Naive B cell (primary cell): ENCODE measurements around the gene KIRREL3. TPM values are rescaled to one million over a fixed set of nuclear protein-coding genes. Genes with fewer than 3 reads are reported as not detected.

ENCODE experiments used
- ATAC-seq, 2 donors: fragments of 150-1000 bp; cut with Tn5 transposase; 2 replicates each; pipeline ENCODE4 v1.10.0; 2021; ENCODE audit warnings: low read depth in 2 of 2, mild to moderate bottlenecking in 2 of 2, moderate library complexity in 2 of 2
- DNase-seq: peaks from one replicate; pipeline ENCODE4 v3.0.0; 2022
- H3K27ac Mint-ChIP-seq, 6 donors: one replicate each; pipeline ENCODE4 v1.8.0; 2020 to 2022; ENCODE audit warnings: mild to moderate bottlenecking in 6 of 6, mixed read lengths in 6 of 6, moderate library complexity in 5 of 6, inconsistent platforms in 2 of 6
- H3K27me3 Mint-ChIP-seq, 3 donors: one replicate each; pipeline ENCODE4 v1.8.0; 2021 to 2022; ENCODE audit warnings: mixed read lengths in 3 of 3, mild to moderate bottlenecking in 1 of 3
- H3K36me3 Mint-ChIP-seq, 2 donors: one replicate each; pipeline ENCODE4 v1.8.0; 2020 to 2022; ENCODE audit warnings: mixed read lengths in 2 of 2, inconsistent platforms in 1 of 2, mild to moderate bottlenecking in 1 of 2
- H3K4me1 Mint-ChIP-seq, 3 donors: one replicate each; pipeline ENCODE4 v1.8.0; 2020 to 2022; ENCODE audit warnings: mixed read lengths in 3 of 3, inconsistent platforms in 1 of 3, mild to moderate bottlenecking in 1 of 3, moderate library complexity in 1 of 3
- H3K4me3 Mint-ChIP-seq, 8 donors: one replicate each; pipeline ENCODE4 v1.8.0; 2020 to 2022; ENCODE audit warnings: mild to moderate bottlenecking in 8 of 8, mixed read lengths in 8 of 8, moderate library complexity in 8 of 8, inconsistent platforms in 2 of 8
- H3K9me3 Mint-ChIP-seq, 7 donors: one replicate each; pipeline ENCODE4 v1.8.0; 2020 to 2022; ENCODE audit warnings: mixed read lengths in 7 of 7, mild to moderate bottlenecking in 5 of 7, inconsistent platforms in 2 of 7, moderate library complexity in 1 of 7
- polyA plus RNA-seq, 6 donors: library from polyadenylated mRNA; unstranded; fragments of 300-500 nt; fragmentation: Illumina TruSeq; gene quantifications; one replicate each; pipeline ENCODE4 v1.2.3, GENCODE V29; 2021; ENCODE audit warnings: low read depth in 6 of 6

KIRREL3 gene
- polyA plus RNA-seq, 6 donors from 2014 or later: not detected

- no peak for ATAC-seq
- Mint-ChIP-seq H3K9me3 (peaks cover 0 to 9% (median 0%) of the 10 kb centered on the region in 7 donors), H3K4me1 (peaks cover 0 to 8% (median 8%) of the 10 kb centered on the region in 3 donors), H3K27me3 (peaks cover 0 to 3% (median 0%) of the 10 kb centered on the region in 3 donors), H3K36me3 (no peaks in the 10 kb centered on the region), H3K27ac (no peak overlapping the region), H3K4me3 (no peak overlapping the region)
- DNase-seq: no peak
Observed at GRCh38 chr11:126452241-126453101, 548.1 kb downstream of the KIRREL3 start.

GRCh38 chr11:126451211-126451802, 549.3 kb downstream of the KIRREL3 start:
- Mint-ChIP-seq H3K4me1 (peaks cover 0 to 8% (median 8%) of the 10 kb centered on the region in 3 donors), H3K36me3 (no peaks in the 10 kb centered on the region), H3K27me3 (peaks cover 0 to 3% (median 0%) of the 10 kb centered on the region in 3 donors), H3K4me3 (peak overlapping the region in 1 of 8 donors; percentile 68), H3K9me3 (peaks cover 0 to 9% (median 0%) of the 10 kb centered on the region in 7 donors), H3K27ac (no peak overlapping the region)
- ATAC-seq (no peak), DNase-seq (no peak)

- Mint-ChIP-seq H3K27me3 (peaks cover 0 to 3% (median 0%) of the 10 kb centered on the region in 3 donors), H3K9me3 (peaks cover 0 to 9% (median 0%) of the 10 kb centered on the region in 7 donors), H3K4me3 (no peak overlapping the region), H3K27ac (peak overlapping the region in 1 of 6 donors; percentile 44), H3K36me3 (no peaks in the 10 kb centered on the region), H3K4me1 (peaks cover 0 to 8% (median 8%) of the 10 kb centered on the region in 3 donors)
- DNase-seq (no peak), ATAC-seq (no peak)
Observed at GRCh38 chr11:126450806-126451205, 549.8 kb downstream of the KIRREL3 start.

- Mint-ChIP-seq H3K4me3 (no peak overlapping the region), H3K36me3 (no peaks in the 10 kb centered on the region), H3K27ac (peak overlapping the region in 1 of 6 donors; percentile 42), H3K4me1 (peaks cover 0 to 8% (median 8%) of the 10 kb centered on the region in 3 donors), H3K27me3 (peaks cover 0 to 3% (median 0%) of the 10 kb centered on the region in 3 donors), H3K9me3 (peaks cover 0 to 9% (median 0%) of the 10 kb centered on the region in 7 donors)
- DNase-seq (no peak), ATAC-seq (no peak)
Observed at GRCh38 chr11:126450198-126450597, 550.4 kb downstream of the KIRREL3 start.

- H3K4me1 Mint-ChIP-seq: peaks cover 0 to 8% (median 8%) of the 10 kb centered on the region in 3 donors
- no peaks in the 10 kb centered on the region for H3K36me3 Mint-ChIP-seq
- no peak for DNase-seq
- no peak overlapping the region for H3K4me3 Mint-ChIP-seq
- H3K9me3 Mint-ChIP-seq: peaks cover 0 to 9% (median 0%) of the 10 kb centered on the region in 7 donors
- H3K27me3 Mint-ChIP-seq: peaks cover 0 to 8% (median 1%) of the 10 kb centered on the region in 3 donors
- no peak for ATAC-seq
- peak overlapping the region in 1 of 6 donors; percentile 8 for H3K27ac Mint-ChIP-seq
Observed at GRCh38 chr11:126446581-126446980, 554.0 kb downstream of the KIRREL3 start.

- Mint-ChIP-seq H3K27ac (peak overlapping the region in 1 of 6 donors; percentile 57), H3K4me1 (peaks cover 0 to 8% (median 5%) of the 10 kb centered on the region in 3 donors), H3K4me3 (no peak overlapping the region), H3K9me3 (no peaks in the 10 kb centered on the region), H3K27me3 (peaks cover 10 to 12% (median 11%) of the 10 kb centered on the region in 3 donors), H3K36me3 (no peaks in the 10 kb centered on the region)
- DNase-seq: no peak
- ATAC-seq: no peak
Observed at GRCh38 chr11:126444072-126444471, 556.5 kb downstream of the KIRREL3 start.

GRCh38 chr11:126443120-126443519, 557.5 kb downstream of the KIRREL3 start:
- Mint-ChIP-seq H3K9me3 (no peaks in the 10 kb centered on the region), H3K36me3 (no peaks in the 10 kb centered on the region), H3K4me3 (no peak overlapping the region), H3K4me1 (peaks cover 0 to 8% (median 5%) of the 10 kb centered on the region in 3 donors), H3K27ac (no peak overlapping the region), H3K27me3 (peaks cover 10 to 12% (median 11%) of the 10 kb centered on the region in 3 donors)
- ATAC-seq: no peak
- no peak for DNase-seq

GRCh38 chr11:126440792-126441514, 559.6 kb downstream of the KIRREL3 start:
- Mint-ChIP-seq H3K9me3 (no peaks in the 10 kb centered on the region), H3K27me3 (peaks cover 10 to 12% (median 11%) of the 10 kb centered on the region in 3 donors), H3K36me3 (no peaks in the 10 kb centered on the region), H3K27ac (no peak overlapping the region), H3K4me3 (no peak overlapping the region), H3K4me1 (peaks cover 0 to 8% (median 5%) of the 10 kb centered on the region in 3 donors)
- ATAC-seq (peak; percentile 47 to 64), DNase-seq (peak; percentile 60)

- no peaks in the 10 kb centered on the region for H3K9me3 Mint-ChIP-seq
- DNase-seq (no peak), ATAC-seq (no peak)
- H3K27me3 Mint-ChIP-seq: peaks cover 10 to 12% (median 11%) of the 10 kb centered on the region in 3 donors
- H3K36me3 Mint-ChIP-seq: no peaks in the 10 kb centered on the region
- peaks cover 0 to 8% (median 5%) of the 10 kb centered on the region in 3 donors for H3K4me1 Mint-ChIP-seq
- no peak overlapping the region for H3K4me3 Mint-ChIP-seq
- H3K27ac Mint-ChIP-seq: no peak overlapping the region
Observed at GRCh38 chr11:126440276-126440675, 560.3 kb downstream of the KIRREL3 start.

- no peaks in the 10 kb centered on the region for H3K9me3 Mint-ChIP-seq
- no peak for DNase-seq
- no peak for ATAC-seq
- H3K4me3 Mint-ChIP-seq: no peak overlapping the region
- H3K36me3 Mint-ChIP-seq: no peaks in the 10 kb centered on the region
- H3K27ac Mint-ChIP-seq: no peak overlapping the region
- H3K4me1 Mint-ChIP-seq: peaks cover 0 to 8% (median 5%) of the 10 kb centered on the region in 3 donors
- H3K27me3 Mint-ChIP-seq: peaks cover 8 to 11% (median 10%) of the 10 kb centered on the region in 3 donors
Observed at GRCh38 chr11:126438691-126439090, 561.9 kb downstream of the KIRREL3 start.

- Mint-ChIP-seq H3K4me1 (peaks cover 0 to 8% (median 5%) of the 10 kb centered on the region in 3 donors), H3K4me3 (no peak overlapping the region), H3K9me3 (no peaks in the 10 kb centered on the region), H3K36me3 (no peaks in the 10 kb centered on the region), H3K27ac (no peak overlapping the region), H3K27me3 (peaks cover 8 to 11% (median 10%) of the 10 kb centered on the region in 3 donors)
- ATAC-seq: no peak
- no peak for DNase-seq
Observed at GRCh38 chr11:126438272-126438671, 562.3 kb downstream of the KIRREL3 start.

- H3K4me1 Mint-ChIP-seq: peaks cover 0 to 8% (median 5%) of the 10 kb centered on the region in 3 donors
- no peak overlapping the region for H3K27ac Mint-ChIP-seq
- H3K9me3 Mint-ChIP-seq: no peaks in the 10 kb centered on the region
- no peak overlapping the region for H3K4me3 Mint-ChIP-seq
- ATAC-seq: no peak
- DNase-seq: no peak
- no peaks in the 10 kb centered on the region for H3K36me3 Mint-ChIP-seq
- H3K27me3 Mint-ChIP-seq: peaks cover 8 to 11% (median 10%) of the 10 kb centered on the region in 3 donors
Observed at GRCh38 chr11:126437731-126438130, 562.8 kb downstream of the KIRREL3 start.

GRCh38 chr11:126436209-126436755, 564.3 kb downstream of the KIRREL3 start:
- Mint-ChIP-seq H3K36me3 (no peaks in the 10 kb centered on the region), H3K27ac (no peak overlapping the region), H3K4me3 (no peak overlapping the region)

More at GRCh38 chr11:126436209-126436755, 564.3 kb downstream of the KIRREL3 start:
- peaks cover 5 to 11% (median 8%) of the 10 kb centered on the region in 3 donors for H3K27me3 Mint-ChIP-seq
- H3K4me1 Mint-ChIP-seq: peaks cover 0 to 8% (median 5%) of the 10 kb centered on the region in 3 donors
- no peak for DNase-seq
- ATAC-seq: no peak
- H3K9me3 Mint-ChIP-seq: no peaks in the 10 kb centered on the region
